Measurements from ENCODE around the gene ZBTB42.

DNA sequence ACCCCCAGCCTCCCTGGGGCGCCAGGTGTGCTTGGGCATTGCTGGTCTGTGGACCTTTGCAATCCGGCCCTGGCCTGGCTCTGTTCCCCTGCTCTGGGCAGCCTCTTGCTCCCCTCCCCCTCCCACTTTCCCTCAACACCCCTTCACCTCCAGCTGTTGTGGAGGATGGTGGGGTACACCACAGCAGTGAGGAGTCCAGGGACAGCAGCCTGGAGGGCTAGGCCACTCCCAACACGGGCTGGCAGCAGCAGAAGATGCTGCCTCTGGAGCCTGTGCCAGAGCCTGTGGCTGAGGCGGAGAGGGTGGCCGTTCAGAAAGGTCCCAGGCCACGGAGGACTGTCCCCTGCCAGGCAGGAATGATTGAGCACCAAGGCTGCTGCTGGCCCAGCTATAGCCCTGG is 7.6 kb downstream of the ZBTB42 start:
- no peak for TF ChIP-seq EZH2 (IDR thresholded peaks at IDR 0.05; ENCODE audit: low read depth)
- TF ChIP-seq, protein P1, sequence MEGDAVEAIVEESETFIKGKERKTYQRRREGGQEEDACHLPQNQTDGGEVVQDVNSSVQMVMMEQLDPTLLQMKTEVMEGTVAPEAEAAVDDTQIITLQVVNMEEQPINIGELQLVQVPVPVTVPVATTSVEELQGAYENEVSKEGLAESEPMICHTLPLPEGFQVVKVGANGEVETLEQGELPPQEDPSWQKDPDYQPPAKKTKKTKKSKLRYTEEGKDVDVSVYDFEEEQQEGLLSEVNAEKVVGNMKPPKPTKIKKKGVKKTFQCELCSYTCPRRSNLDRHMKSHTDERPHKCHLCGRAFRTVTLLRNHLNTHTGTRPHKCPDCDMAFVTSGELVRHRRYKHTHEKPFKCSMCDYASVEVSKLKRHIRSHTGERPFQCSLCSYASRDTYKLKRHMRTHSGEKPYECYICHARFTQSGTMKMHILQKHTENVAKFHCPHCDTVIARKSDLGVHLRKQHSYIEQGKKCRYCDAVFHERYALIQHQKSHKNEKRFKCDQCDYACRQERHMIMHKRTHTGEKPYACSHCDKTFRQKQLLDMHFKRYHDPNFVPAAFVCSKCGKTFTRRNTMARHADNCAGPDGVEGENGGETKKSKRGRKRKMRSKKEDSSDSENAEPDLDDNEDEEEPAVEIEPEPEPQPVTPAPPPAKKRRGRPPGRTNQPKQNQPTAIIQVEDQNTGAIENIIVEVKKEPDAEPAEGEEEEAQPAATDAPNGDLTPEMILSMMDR (conservative IDR thresholded peaks at IDR 0.05), result no peak

Data from PC-9 (cell line).